ENCODE data around the gene RPP25L. TPM values are rescaled to one million over a fixed set of nuclear protein-coding genes. Genes with fewer than 3 reads are reported as not detected.

Gene RPP25L
- total RNA-seq, 1 donor: 19.2 TPM

GRCh38 chr9:34589636-34590380, 22.1 kb downstream of the RPP25L start, which contains the start of gene CNTFR:
TSS of gene CNTFR (minus strand) at chr9:34589724. CDS start at chr9:34568981, 20,743 bp downstream.
- Histone ChIP-seq H4K20me1 (ENCODE audit: insufficient read depth, low read length) (peaks cover 5% of the 10 kb centered on the region), H3K4me1 (ENCODE audit: insufficient read depth, low read length) (no peaks in the 10 kb centered on the region), H2AFZ (ENCODE audit: low read length) (no peak within 1 kb of the TSS), H3K4me3 (ENCODE audit: insufficient read depth, low read length) (no peak within 1 kb of the TSS), H3K4me2 (ENCODE audit: insufficient read depth, low read length) (no peak within 1 kb of the TSS), H3K27me3 (ENCODE audit: insufficient read depth, low read length) (peaks cover 89% of the 10 kb centered on the region), H3K27ac (ENCODE audit: low read depth, low read length) (no peak within 1 kb of the TSS), H3K79me2 (ENCODE audit: insufficient read depth, low read length) (no peaks in the 10 kb centered on the region), H3K9me3 (ENCODE audit: low read depth, low read length) (no peaks in the 10 kb centered on the region), H3K36me3 (ENCODE audit: insufficient read depth, low read length) (no peaks in the 10 kb centered on the region)
- no peak for TF ChIP-seq CTCF (IDR thresholded peaks at IDR 0.05; ENCODE audit: extremely low read depth, low read depth, low read length)
- DNase-seq (ENCODE audit: insufficient read length, low spot score, missing footprints): no peak

- H3K4me2 ChIP-seq (ENCODE audit: insufficient read depth, low read length): no peak overlapping the region
- peaks cover 87% of the 10 kb centered on the region for H3K27me3 ChIP-seq (ENCODE audit: insufficient read depth, low read length)
- H4K20me1 ChIP-seq (ENCODE audit: insufficient read depth, low read length): peaks cover 3% of the 10 kb centered on the region
- H3K9me3 ChIP-seq (ENCODE audit: low read depth, low read length): no peaks in the 10 kb centered on the region
- no peak for DNase-seq (ENCODE audit: insufficient read length, low spot score, missing footprints)
- no peak overlapping the region for H2AFZ ChIP-seq (ENCODE audit: low read length)
- H3K36me3 ChIP-seq (ENCODE audit: insufficient read depth, low read length): no peaks in the 10 kb centered on the region
- no peak overlapping the region for H3K27ac ChIP-seq (ENCODE audit: low read depth, low read length)
- H3K79me2 ChIP-seq (ENCODE audit: insufficient read depth, low read length): no peaks in the 10 kb centered on the region
- H3K4me1 ChIP-seq (ENCODE audit: insufficient read depth, low read length): no peaks in the 10 kb centered on the region
- no peak for TF ChIP-seq CTCF (IDR thresholded peaks at IDR 0.05; ENCODE audit: extremely low read depth, low read depth, low read length)
- H3K4me3 ChIP-seq (ENCODE audit: insufficient read depth, low read length): no peak overlapping the region
Observed at GRCh38 chr9:34588671-34589635, 22.9 kb downstream of the RPP25L start.

GRCh38 chr9:34587271-34587670, 24.6 kb downstream of the RPP25L start:
- TF ChIP-seq CTCF (IDR thresholded peaks at IDR 0.05; ENCODE audit: extremely low read depth, low read depth, low read length): no peak
- no peak overlapping the region for H2AFZ ChIP-seq (ENCODE audit: low read length)
- H3K4me3 ChIP-seq (ENCODE audit: insufficient read depth, low read length): no peak overlapping the region
- no peaks in the 10 kb centered on the region for H3K9me3 ChIP-seq (ENCODE audit: low read depth, low read length)
- no peak overlapping the region for H3K27ac ChIP-seq (ENCODE audit: low read depth, low read length)
- DNase-seq (ENCODE audit: insufficient read length, low spot score, missing footprints): no peak
- H3K4me1 ChIP-seq (ENCODE audit: insufficient read depth, low read length): no peaks in the 10 kb centered on the region
- H3K36me3 ChIP-seq (ENCODE audit: insufficient read depth, low read length): no peaks in the 10 kb centered on the region
- H4K20me1 ChIP-seq (ENCODE audit: insufficient read depth, low read length): peaks cover 3% of the 10 kb centered on the region
- peaks cover 77% of the 10 kb centered on the region for H3K27me3 ChIP-seq (ENCODE audit: insufficient read depth, low read length)
- no peak overlapping the region for H3K4me2 ChIP-seq (ENCODE audit: insufficient read depth, low read length)
- H3K79me2 ChIP-seq (ENCODE audit: insufficient read depth, low read length): no peaks in the 10 kb centered on the region
